GM12878 (cell line): ENCODE data around the gene NFATC1.

Experiments used
- CBX5 ChIP-seq: sonication (generic); IDR thresholded peaks from 2 replicates; pipeline ENCODE4 v1.6.1; 2016; ENCODE audit warnings: low read depth, moderate library complexity, mild to moderate bottlenecking, inconsistent platforms
- JUNB ChIP-seq: IDR thresholded peaks from 2 replicates; pipeline ENCODE4 v1.6.1; 2016; ENCODE audit warnings: antibody characterized with exemption, mild to moderate bottlenecking
- POLR2AphosphoS5 ChIP-seq: IDR thresholded peaks from 2 replicates; pipeline ENCODE4 v1.6.1; 2011; ENCODE audit warnings: mild to moderate bottlenecking, low read length, inconsistent platforms
- SMC3 ChIP-seq: IDR thresholded peaks from 2 replicates; pipeline ENCODE4 v1.6.1; 2011; ENCODE audit warnings: low read length, improper control_type of control experiment, borderline replicate concordance
- SUZ12 ChIP-seq: fragments of 200-600 bp; sonication (generic); IDR thresholded peaks from one replicate; pipeline ENCODE4 v1.6.1; 2018; ENCODE audit warnings: antibody characterized with exemption, mild to moderate bottlenecking; ENCODE audit not compliant: unreplicated experiment
- YY1 ChIP-seq: IDR thresholded peaks from 2 replicates; pipeline ENCODE4 v1.6.1; 2011; ENCODE audit warnings: low read depth, mild to moderate bottlenecking, low read length
- ZBED1 ChIP-seq: IDR thresholded peaks from 2 replicates; pipeline ENCODE4 v1.6.1; 2016; ENCODE audit warnings: borderline replicate concordance
- ZNF384 ChIP-seq: IDR thresholded peaks from 2 replicates; pipeline ENCODE4 v1.6.1; 2012; ENCODE audit warnings: low read depth, mild to moderate bottlenecking, low read length, improper control_type of control experiment, borderline replicate concordance

DNA sequence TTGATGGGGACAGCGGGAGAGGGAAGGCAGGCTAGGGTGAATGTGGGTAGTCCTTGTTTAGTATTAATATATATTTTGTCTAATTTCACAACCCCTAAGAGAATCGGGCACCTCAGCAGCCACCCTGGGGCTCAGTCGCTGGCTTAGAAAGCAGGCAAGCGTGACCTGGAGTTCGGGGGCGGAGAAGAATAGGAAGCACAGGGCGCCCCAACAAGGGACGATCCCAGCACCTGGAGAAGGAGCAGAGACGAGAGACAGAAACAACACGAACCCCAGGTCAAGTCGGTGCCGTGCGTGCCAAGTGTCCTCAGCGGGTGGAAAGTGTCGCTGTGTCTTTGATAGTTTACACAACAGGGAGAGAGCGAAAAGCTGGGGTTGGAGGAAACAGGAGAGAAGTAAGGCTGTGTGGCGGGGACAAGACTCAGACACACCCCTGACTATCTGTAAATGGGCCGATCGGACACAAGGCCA is 95.4 kb downstream of the NFATC1 start:
- TF ChIP-seq CBX5 (no peak), ZBED1 (no peak), YY1 (no peak), SMC3 (no peak), POLR2AphosphoS5 (no peak), JUNB (no peak), ZNF384 (no peak), SUZ12 (no peak)
